Measurements from ENCODE around the gene NHLRC1.

The NHLRC1 gene

GRCh38 chr6:18100296-18100695 lies 22.2 kb downstream of the NHLRC1 start:
- no peak overlapping the region for H3K27ac ChIP-seq
- TF ChIP-seq, protein P1, sequence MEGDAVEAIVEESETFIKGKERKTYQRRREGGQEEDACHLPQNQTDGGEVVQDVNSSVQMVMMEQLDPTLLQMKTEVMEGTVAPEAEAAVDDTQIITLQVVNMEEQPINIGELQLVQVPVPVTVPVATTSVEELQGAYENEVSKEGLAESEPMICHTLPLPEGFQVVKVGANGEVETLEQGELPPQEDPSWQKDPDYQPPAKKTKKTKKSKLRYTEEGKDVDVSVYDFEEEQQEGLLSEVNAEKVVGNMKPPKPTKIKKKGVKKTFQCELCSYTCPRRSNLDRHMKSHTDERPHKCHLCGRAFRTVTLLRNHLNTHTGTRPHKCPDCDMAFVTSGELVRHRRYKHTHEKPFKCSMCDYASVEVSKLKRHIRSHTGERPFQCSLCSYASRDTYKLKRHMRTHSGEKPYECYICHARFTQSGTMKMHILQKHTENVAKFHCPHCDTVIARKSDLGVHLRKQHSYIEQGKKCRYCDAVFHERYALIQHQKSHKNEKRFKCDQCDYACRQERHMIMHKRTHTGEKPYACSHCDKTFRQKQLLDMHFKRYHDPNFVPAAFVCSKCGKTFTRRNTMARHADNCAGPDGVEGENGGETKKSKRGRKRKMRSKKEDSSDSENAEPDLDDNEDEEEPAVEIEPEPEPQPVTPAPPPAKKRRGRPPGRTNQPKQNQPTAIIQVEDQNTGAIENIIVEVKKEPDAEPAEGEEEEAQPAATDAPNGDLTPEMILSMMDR (IDR thresholded peaks at IDR 0.05), result no peak
- TF ChIP-seq ZFX (IDR thresholded peaks at IDR 0.05; ENCODE audit: borderline replicate concordance), result no peak

GRCh38 chr6:18099511-18099910 lies 23.0 kb downstream of the NHLRC1 start:
- no peak overlapping the region for H3K27ac ChIP-seq
- no peak for TF ChIP-seq ZFX (IDR thresholded peaks at IDR 0.05; ENCODE audit: borderline replicate concordance)
- TF ChIP-seq, protein P1 (IDR thresholded peaks at IDR 0.05), result no peak

DNA sequence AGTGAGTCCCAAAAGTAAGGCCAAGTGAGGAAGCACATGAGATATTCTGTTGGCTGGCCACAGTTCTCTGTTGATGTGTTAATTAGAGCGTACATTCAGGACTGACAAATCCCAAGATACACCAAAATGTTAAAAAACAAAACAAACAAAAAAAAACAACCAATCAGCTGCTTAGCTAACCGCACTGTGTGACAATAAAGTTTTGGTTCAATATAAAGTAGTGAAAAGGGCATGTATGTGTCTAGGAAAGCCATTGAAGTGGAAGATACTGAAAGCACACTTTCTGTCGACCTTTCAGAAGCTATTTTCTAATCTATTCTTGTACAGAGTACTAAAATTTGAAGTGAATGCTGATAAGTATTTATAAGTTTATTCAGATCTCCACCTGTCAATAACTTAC lies 26.1 kb downstream of the NHLRC1 start:
- no peak overlapping the region for H3K27ac ChIP-seq
- TF ChIP-seq ZFX (IDR thresholded peaks at IDR 0.05; ENCODE audit: borderline replicate concordance), result no peak
- TF ChIP-seq, protein P1 (IDR thresholded peaks at IDR 0.05), result no peak

DNA sequence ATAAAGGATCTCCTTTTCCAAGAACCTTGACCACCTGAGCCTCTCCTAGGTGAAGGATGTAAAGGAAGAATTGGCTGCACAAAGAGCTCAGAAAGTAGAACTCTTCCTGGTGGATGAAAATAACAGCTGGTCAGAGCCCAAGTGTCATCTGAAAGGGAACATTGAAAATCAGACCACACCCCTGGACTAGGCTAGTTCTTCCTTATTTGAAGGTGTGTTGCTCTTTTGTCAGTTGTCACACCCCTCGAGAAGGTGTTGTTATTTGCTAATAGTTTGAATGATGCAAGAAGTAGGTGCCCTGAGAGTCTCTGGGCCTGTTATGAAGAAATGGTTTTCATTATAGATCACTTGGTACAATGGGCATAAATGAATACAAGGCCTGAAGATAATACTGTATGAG lies 31.1 kb downstream of the NHLRC1 start:
- TF ChIP-seq, protein P1 (IDR thresholded peaks at IDR 0.05), result no peak
- no peak for TF ChIP-seq ZFX (IDR thresholded peaks at IDR 0.05; ENCODE audit: borderline replicate concordance)
- H3K27ac ChIP-seq, result no peak overlapping the region

- TF ChIP-seq, protein P1 (IDR thresholded peaks at IDR 0.05), result no peak
- TF ChIP-seq ZFX (IDR thresholded peaks at IDR 0.05; ENCODE audit: borderline replicate concordance), result no peak
- H3K27ac ChIP-seq, result no peak overlapping the region
These were observed 32.1 kb downstream of the NHLRC1 start for GRCh38 chr6:18090349-18090786.

GRCh38 chr6:18088419-18089296 lies 33.8 kb downstream of the NHLRC1 start:
- no peak overlapping the region for H3K27ac ChIP-seq
- TF ChIP-seq, protein P1 (IDR thresholded peaks at IDR 0.05), result no peak
- TF ChIP-seq ZFX (IDR thresholded peaks at IDR 0.05; ENCODE audit: borderline replicate concordance), result no peak

Data from 22Rv1 (cell line).